NCI-H2227 (cell line): Measurements from ENCODE around the gene RFLNA.
"Not testable (repeated sequence)": the region's sequence is repeated elsewhere in the genome, so short reads cannot be mapped to it uniquely, and the experiment has no call there.

Experiments used
- DNase-seq: peaks from one replicate; lab custom pipeline; 2025; ENCODE audit not compliant: unreplicated experiment; lab: John Stamatoyannopoulos, UW

RFLNA gene

DNA sequence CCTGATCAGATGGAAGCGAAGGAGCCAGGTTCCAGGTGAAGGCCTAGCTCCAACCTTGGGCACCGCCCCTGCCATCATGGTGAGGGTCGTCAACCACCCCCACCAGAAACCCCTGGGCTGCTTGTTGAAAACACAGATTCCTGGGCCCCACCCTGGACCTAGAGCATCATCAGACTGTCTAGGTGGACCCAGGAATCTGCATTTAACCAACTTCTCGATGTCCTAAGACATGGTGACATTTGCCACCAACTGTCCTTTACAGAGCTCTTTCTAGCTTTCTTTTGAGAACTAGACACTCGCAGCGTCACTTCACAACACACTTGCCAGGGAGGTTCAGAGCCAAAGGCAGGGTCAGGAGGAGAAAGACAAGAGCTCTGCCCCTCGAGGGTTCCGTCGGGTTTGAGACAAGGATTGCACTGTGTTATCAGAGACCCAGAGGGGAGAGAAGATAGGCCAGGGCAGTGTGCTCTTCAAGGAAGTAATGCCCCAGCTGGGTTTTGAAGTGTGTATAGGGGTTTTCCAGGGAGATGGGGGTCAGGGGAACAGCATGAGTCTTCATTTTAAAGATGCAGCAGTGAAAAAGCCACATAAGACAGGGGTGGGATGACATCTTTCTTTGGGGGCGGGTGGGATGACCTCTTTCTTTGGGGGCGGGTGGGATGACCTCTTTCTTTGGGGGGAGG is 24.6 kb downstream of the RFLNA start:
- DNase-seq, result no peak

GRCh38 chr12:124321040-124321481 is 26.2 kb downstream of the RFLNA start:
- DNase-seq, result peak; percentile 37

- DNase-seq, result no peak
Measured at GRCh38 chr12:124321556-124322270, 26.8 kb downstream of the RFLNA start.

GRCh38 chr12:124322271-124322998 is 27.5 kb downstream of the RFLNA start:
- no peak for DNase-seq

- not testable (repeated sequence) for DNase-seq
Measured at GRCh38 chr12:124322999-124323328, 28.1 kb downstream of the RFLNA start.

DNA sequence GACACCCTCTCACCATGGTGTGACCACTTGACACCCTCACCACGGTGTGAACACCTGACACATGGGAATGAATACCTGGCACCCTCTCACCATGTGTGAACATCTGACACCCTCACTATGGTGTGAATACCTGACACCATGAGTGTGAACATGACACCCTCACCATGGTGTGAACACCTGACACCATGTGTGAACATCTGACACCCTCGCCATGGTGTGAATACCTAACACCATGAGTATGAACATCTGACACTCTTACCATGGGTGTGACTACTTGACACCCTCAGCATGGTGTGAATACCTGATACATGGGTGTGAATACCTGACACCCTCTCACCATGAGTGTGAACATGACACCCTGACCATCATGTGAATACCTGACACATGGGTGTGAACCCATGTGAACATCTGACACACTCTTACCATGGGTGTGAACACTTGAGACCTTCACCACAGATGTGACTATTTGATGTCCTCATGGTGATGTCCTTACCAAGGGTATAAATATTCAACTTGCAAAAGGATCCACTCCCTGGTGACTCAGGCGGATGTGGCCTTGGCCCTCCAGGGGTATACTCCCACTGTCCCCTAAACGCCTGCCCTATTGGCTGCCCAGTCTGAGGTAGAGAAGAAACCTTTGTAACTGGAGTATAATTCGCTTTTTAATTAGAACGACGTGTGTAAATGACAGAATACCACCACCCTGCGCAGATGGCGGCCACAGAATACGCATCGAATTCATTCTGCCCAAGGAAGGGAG is 29.1 kb downstream of the RFLNA start:
- DNase-seq, result no peak

DNA sequence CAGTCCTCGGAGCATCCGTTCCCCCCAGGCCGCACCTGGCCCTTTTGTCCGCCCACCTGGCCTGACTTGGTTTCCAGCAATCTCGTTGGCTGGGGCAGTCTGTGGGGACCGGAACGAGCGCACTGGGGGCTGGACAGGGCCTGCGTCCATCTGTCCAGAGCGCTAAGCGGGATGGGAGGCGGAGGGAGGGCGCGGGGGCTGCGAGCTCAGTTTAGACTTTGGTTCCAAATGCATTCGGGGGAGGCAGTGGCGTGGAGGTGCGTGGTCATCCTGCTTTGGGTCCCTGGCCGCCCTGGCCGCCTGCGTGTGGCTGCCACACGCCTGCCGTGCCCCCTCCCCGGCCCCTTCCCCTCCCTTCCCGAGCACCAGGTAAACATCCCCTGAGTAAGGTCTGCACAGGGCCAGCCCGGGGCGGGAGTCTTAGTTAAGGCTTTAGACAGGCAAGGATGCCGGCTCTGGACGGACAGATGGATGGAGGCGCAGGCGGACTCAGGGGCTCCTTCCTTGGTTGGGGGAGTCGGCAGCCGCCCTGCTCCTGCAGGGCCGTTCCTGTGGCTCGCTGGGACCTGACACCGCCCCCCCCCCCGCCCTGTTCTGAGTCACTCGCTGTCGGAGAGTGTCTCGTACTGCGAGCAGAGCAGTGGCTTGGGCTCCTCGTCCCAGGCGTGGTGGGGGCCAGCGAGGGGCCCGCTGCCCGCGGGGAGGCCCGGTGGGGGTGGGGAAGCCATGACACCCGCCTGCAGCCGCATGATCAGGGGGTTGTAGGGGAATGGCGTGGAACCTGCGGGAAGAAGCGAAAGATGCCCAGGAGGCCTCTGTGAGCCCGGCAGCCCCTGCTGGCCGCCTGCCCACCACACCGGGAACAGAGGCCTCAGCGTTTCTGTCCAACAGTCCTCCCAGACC is 30.2 kb downstream of the RFLNA start:
- no peak for DNase-seq

- no peak for DNase-seq
Measured at GRCh38 chr12:124326104-124326503, 31.2 kb downstream of the RFLNA start.

- DNase-seq, result peak; percentile 33
Measured at GRCh38 chr12:124326871-124327270, 32.0 kb downstream of the RFLNA start.

- peak; percentile 61 for DNase-seq
Measured at GRCh38 chr12:124327362-124328043, 32.6 kb downstream of the RFLNA start.

- peak; percentile 34 for DNase-seq
Measured at GRCh38 chr12:124328116-124328515, 33.2 kb downstream of the RFLNA start.

GRCh38 chr12:124328636-124329035 is 33.7 kb downstream of the RFLNA start:
- DNase-seq, result no peak

GRCh38 chr12:124332058-124332672 is 37.3 kb downstream of the RFLNA start:
- DNase-seq, result no peak

GRCh38 chr12:124332900-124333299 is 38.0 kb downstream of the RFLNA start:
- DNase-seq, result no peak

GRCh38 chr12:124333724-124334123 is 38.8 kb downstream of the RFLNA start:
- no peak for DNase-seq

DNA sequence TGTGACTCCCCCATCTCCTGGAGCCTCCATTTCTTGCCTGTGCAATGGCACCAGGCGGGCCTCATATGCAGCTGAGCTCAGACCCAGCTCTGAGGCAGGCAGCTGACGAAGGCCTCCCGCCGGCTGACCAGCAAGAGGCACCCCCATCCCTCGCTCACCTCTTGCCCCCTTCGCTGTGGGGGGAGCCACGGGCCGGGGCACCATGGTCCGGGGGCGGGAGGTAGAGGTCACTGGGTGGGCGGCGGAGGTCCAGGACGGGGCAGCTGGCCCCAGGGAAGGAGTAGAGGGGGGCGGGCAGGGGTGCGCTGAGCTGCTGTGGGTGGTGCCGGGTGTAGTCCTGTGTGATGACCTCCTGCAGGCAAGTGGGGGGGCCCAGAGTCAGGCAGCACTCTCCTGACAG is 39.4 kb downstream of the RFLNA start:
- no peak for DNase-seq

DNA sequence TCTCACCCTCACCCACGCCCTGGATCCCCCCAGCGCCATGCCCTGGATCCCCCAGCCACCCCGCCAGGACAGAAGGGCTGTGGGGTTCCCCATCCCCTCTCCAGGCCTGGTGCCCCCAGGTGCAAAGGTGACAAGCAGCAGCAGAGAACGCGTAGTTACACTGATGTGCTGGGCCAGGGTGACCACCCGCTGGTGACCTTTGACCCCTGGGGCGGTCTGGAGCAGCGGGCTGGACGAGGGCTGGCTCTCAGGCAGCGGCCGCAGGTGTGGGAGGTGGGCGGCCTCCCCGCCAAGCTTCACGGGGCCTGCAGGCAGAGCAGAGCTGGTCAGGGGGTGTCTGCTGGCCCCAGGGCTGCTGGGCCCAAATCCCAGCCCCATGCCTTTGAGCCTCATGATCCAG is 40.1 kb downstream of the RFLNA start:
- no peak for DNase-seq

DNA sequence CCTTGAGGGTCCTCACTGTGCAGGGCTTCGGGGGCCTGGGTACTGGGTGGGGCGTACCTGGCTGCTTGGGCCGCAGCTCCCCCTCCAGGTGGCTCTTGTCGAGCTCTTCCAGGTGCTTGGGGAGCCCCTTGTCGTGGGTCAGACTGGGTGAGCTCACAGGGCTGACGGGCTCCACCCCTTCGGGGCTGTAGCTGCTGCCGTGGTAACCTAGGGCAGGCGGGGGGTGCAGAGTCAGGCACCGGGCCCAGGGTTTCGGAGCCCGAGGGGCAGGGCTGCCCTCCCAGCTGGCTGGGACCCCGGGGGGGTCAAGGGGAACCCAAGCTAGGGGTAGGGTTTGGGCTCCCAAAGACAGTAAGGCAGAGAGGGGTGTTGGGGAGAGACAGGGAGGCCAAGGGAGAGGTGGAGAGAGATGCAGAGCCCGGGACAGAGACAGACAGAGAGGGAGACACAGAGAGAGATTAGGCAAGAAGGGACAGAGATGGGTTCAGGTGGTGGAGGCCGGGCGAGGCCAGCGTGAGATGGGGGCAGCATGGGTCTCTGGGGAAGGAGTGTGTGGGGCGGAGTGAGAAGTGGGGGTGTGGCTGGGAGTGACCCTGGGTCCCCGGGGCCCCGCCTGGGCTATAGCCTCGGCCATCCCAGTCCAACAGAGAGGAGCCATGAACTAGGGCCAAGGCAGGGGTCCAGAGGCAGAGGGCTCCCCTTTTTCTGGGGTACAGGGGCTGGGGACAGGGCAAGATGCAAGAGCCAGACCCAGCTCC is 40.7 kb downstream of the RFLNA start:
- DNase-seq, result no peak

DNA sequence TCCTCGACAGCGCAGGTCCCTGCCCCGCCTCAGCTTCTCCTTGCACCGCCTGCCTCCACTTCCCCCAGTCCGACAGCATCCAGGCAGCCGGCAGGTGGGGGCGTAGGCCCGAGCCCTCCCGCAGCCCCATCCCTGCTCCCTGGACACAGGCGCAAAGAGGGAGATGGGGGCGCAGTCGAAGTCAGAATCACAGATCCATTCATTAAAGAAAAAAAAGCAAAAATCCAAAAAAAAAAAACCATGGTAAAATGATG is 41.2 kb downstream of the RFLNA start:
- no peak for DNase-seq
